Endothelial cell of umbilical vein (primary cell): ENCODE measurements around the gene DYDC2. TPM values are rescaled to one million over a fixed set of nuclear protein-coding genes. Genes with fewer than 3 reads are reported as not detected.

ENCODE experiments used
- BruUV-seq: library from RNA; stranded (reverse); fragments of 400-500 nt; replicated peaks from 2 replicates; lab custom pipeline; 2021; lab: Mats Ljungman, UMichigan
- CTCF ChIA-PET: fragments of 300-600, 350-600 bp; sonication (Branson Sonifier 250); formaldehyde crosslinking; loops from one replicate; lab custom pipeline; 2021; ENCODE audit warnings: antibody characterized with exemption, inconsistent platforms; lab: Charles Lee
- POLR2A ChIA-PET: fragments of 300-600, 350-600 bp; sonication (Branson Sonifier 250); formaldehyde crosslinking; loops from one replicate; lab custom pipeline; 2021; ENCODE audit warnings: antibody characterized with exemption, inconsistent platforms; lab: Charles Lee
- DNase-seq: peaks from one replicate; pipeline ENCODE4 v3.0.0-alpha.2; 2011; ENCODE audit warnings: low read depth, low spot score
- FAIRE-seq: peaks from 2 replicates; lab custom pipeline; 2011; peaks lifted over from hg19 to GRCh38; lab: Jason Lieb, UNC
- H2AFZ ChIP-seq: 2 replicates; pipeline ENCODE4 v1.6.0; 2012; ENCODE audit warnings: low read depth, low read length, control low read depth, inconsistent platforms
- H3K27ac ChIP-seq: 2 replicates; pipeline ENCODE4 v1.5.1; 2011; ENCODE audit warnings: low read depth, mild to moderate bottlenecking, control low read depth, low read length, moderate library complexity; ENCODE audit not compliant: insufficient read depth
- H3K27me3 ChIP-seq, 2 experiments: 2 replicates each; pipeline versions ENCODE4 v1.6.0 to v1.6.1; 2011; ENCODE audit warnings: low read length in 2 of 2, mixed read lengths in 1 of 2; ENCODE audit not compliant: control insufficient read depth in 2 of 2, insufficient read depth in 2 of 2
- H3K36me3 ChIP-seq, 2 experiments: 2 replicates in 1 of 2; 3 replicates in 1 of 2; pipeline ENCODE4 v1.5.1; 2011; ENCODE audit warnings: low read length in 2 of 2, mild to moderate bottlenecking in 1 of 2, moderate library complexity in 1 of 2; ENCODE audit not compliant: control insufficient read depth in 2 of 2, insufficient read depth in 2 of 2; ENCODE audit errors: extremely low read depth in 1 of 2
- H3K4me1 ChIP-seq: 3 replicates; pipeline ENCODE4 v1.5.1; 2011; ENCODE audit warnings: mild to moderate bottlenecking, low read length; ENCODE audit not compliant: control insufficient read depth, insufficient read depth; ENCODE audit errors: extremely low read depth
- H3K4me2 ChIP-seq: 2 replicates; pipeline ENCODE4 v1.6.1; 2011; ENCODE audit warnings: low read length, control low read depth, mixed read lengths; ENCODE audit not compliant: insufficient read depth
- H3K4me3 ChIP-seq, 3 experiments: fragments of 200-600 bp in 1 of 3; sonication (generic), shearing (Covaris generic) in 1 of 3; replicated peaks in 1 of 3; 2 replicates each; pipeline ENCODE4 v1.5.1; 2011 to 2016; ENCODE audit warnings: control low read depth in 3 of 3, low read length in 3 of 3, mild to moderate bottlenecking in 2 of 3, inconsistent platforms in 1 of 3, low read depth in 1 of 3, moderate library complexity in 1 of 3; ENCODE audit not compliant: insufficient read depth in 1 of 3
- H3K79me2 ChIP-seq: 2 replicates; pipeline ENCODE4 v1.6.0; 2012; ENCODE audit warnings: low read length, inconsistent platforms; ENCODE audit not compliant: control insufficient read depth, insufficient read depth
- H3K9ac ChIP-seq: replicated peaks from 2 replicates; pipeline ENCODE3; 2011; ENCODE audit warnings: low read length, control low read depth; ENCODE audit not compliant: insufficient read depth; ENCODE audit errors: extremely low read depth
- H3K9me1 ChIP-seq: replicated peaks from 3 replicates; pipeline ENCODE4 v1.6.0; 2011; ENCODE audit warnings: mild to moderate bottlenecking, low read length; ENCODE audit not compliant: control insufficient read depth, insufficient read depth; ENCODE audit errors: extremely low read depth
- H3K9me3 ChIP-seq: replicated peaks from 2 replicates; pipeline ENCODE4 v1.5.1; 2012; ENCODE audit warnings: low read length, inconsistent platforms; ENCODE audit not compliant: control insufficient read depth, insufficient read depth
- H4K20me1 ChIP-seq: replicated peaks from 2 replicates; pipeline ENCODE3; 2011; ENCODE audit warnings: mild to moderate bottlenecking, low read length; ENCODE audit not compliant: control insufficient read depth, insufficient read depth; ENCODE audit errors: extremely low read depth
- CTCF ChIP-seq, 2 donors: IDR thresholded peaks; 1 replicate in 1 of 2; 2 replicates in 1 of 2; pipeline ENCODE4 v1.5.1; 2011; ENCODE audit warnings: low read length in 2 of 2, mild to moderate bottlenecking in 2 of 2, moderate library complexity in 2 of 2, control low read depth in 1 of 2, inconsistent platforms in 1 of 2, low read depth in 1 of 2; ENCODE audit not compliant: insufficient read depth in 1 of 2; ENCODE audit errors: extremely low read depth in 1 of 2
- EZH2 ChIP-seq: IDR thresholded peaks from 2 replicates; pipeline ENCODE4 v1.6.1; 2012; ENCODE audit warnings: borderline replicate concordance, low read depth, mild to moderate bottlenecking, moderate library complexity, low read length, inconsistent platforms; ENCODE audit not compliant: severe bottlenecking
- FOS ChIP-seq: IDR thresholded peaks from 2 replicates; pipeline ENCODE4 v1.6.1; 2011; ENCODE audit warnings: mild to moderate bottlenecking, low read length, moderate library complexity, borderline replicate concordance; ENCODE audit not compliant: insufficient read depth
- GATA2 ChIP-seq: IDR thresholded peaks from 2 replicates; pipeline ENCODE4 v1.7.0; 2011; ENCODE audit warnings: low read depth, mild to moderate bottlenecking, moderate library complexity, mixed read lengths, low read length; ENCODE audit not compliant: insufficient read length, insufficient read depth
- JUN ChIP-seq: IDR thresholded peaks from 2 replicates; pipeline ENCODE4 v1.6.1; 2011; ENCODE audit warnings: borderline replicate concordance, low read depth; ENCODE audit not compliant: insufficient read length, insufficient read depth
- MAX ChIP-seq: IDR thresholded peaks from 2 replicates; pipeline ENCODE4 v1.6.1; 2011; ENCODE audit not compliant: insufficient read depth, insufficient read length
- MYC ChIP-seq: IDR thresholded peaks from one replicate; pipeline ENCODE4 v1.6.1; 2011; ENCODE audit warnings: mild to moderate bottlenecking, low read depth, low read length
- POLR2A ChIP-seq: IDR thresholded peaks from 2 replicates; pipeline ENCODE4 v1.6.1; 2012; ENCODE audit warnings: low read depth, mild to moderate bottlenecking, control low read depth, low read length
- POLR2AphosphoS5 ChIP-seq: IDR thresholded peaks from 2 replicates; pipeline ENCODE4 v1.6.1; 2012; ENCODE audit warnings: low read depth, mild to moderate bottlenecking, control low read depth, low read length, moderate library complexity; ENCODE audit not compliant: insufficient read depth
- dilution Hi-C: fragments of 300-500 bp; cut with MboI; formaldehyde crosslinking; loops from one replicate; pipeline ENCODE4 v1.15.0; 2019; ENCODE audit warnings: low sequenced_read_pairs; ENCODE audit not compliant: extremely low pct_ligation_motif_present
- intact Hi-C: fragments of 100-400 bp; cut with micrococcal nuclease; formaldehyde crosslinking; loops from one replicate; pipeline ENCODE4 v1.10.0; 2022
- polyA plus RNA-seq, 4 experiments: library from polyadenylated mRNA; depleted of rRNA in 3 of 4; stranded (reverse) in 3 of 4; unstranded in 1 of 4; fragments of >200 nt; gene quantifications; 2 replicates each; pipeline versions ENCODE4 v1.2.1 to v1.2.3, GENCODE V29; 2011 to 2012; ENCODE audit warnings: missing spikeins in 1 of 4
- total RNA-seq: library from RNA; stranded (reverse); gene quantifications from 2 replicates; pipeline ENCODE4 v1.2.3, GENCODE V29; 2021

Gene DYDC2
- total and polyA plus RNA-seq, 2 donors (not counting 3 experiments of a cell fraction or from before 2014, with no cell fraction given): not detected

- ChIA-PET CTCF (interaction anchor here (0.8 to 2.6 kb wide), 8 partner anchors 9 to 199 kb away, joined by 3 to 10 read pairs (median 4); partner anchors contain the start of gene PRXL2A), POLR2A (no interaction called here)
- H2AFZ ChIP-seq: no peak overlapping the region
- FAIRE-seq (no peak), DNase-seq (no peak)
- H3K27ac ChIP-seq: no peak overlapping the region
- no peak for TF ChIP-seq CTCF (IDR thresholded peaks at IDR 0.05; ENCODE audit: extremely low read depth in 1 of 2, insufficient read depth in 1 of 2, low read depth in 1 of 2, low read length in 2 of 2)
- no peak for TF ChIP-seq GATA2
- TF ChIP-seq MYC: no peak
- TF ChIP-seq FOS: no peak
- no peaks in the 10 kb centered on the region for H4K20me1 ChIP-seq
- H3K4me2 ChIP-seq: no peak overlapping the region
- no peaks in the 10 kb centered on the region for H3K79me2 ChIP-seq
- dilution Hi-C loops: no loop called here
- peaks cover 5 to 7% of the 10 kb centered on the region in 2 experiments for H3K27me3 ChIP-seq
- H3K4me3 ChIP-seq: no peak overlapping the region
- intact Hi-C loops: no loop called here
- H3K36me3 ChIP-seq: no peaks in the 10 kb centered on the region
- no peaks in the 10 kb centered on the region for H3K4me1 ChIP-seq
- BruUV-seq: no TSS peak
- H3K9me1 ChIP-seq: no peaks in the 10 kb centered on the region
- H3K9ac ChIP-seq: no peak overlapping the region
- no peaks in the 10 kb centered on the region for H3K9me3 ChIP-seq
Observed at GRCh38 chr10:80397014-80397413, 40.4 kb downstream of the DYDC2 start.

- Histone ChIP-seq H3K9ac (no peak overlapping the region), H3K9me1 (no peaks in the 10 kb centered on the region), H3K27me3 (peaks cover 5 to 7% of the 10 kb centered on the region in 2 experiments), H3K4me3 (no peak overlapping the region), H3K4me2 (no peak overlapping the region), H3K79me2 (no peaks in the 10 kb centered on the region), H3K4me1 (no peaks in the 10 kb centered on the region), H3K36me3 (no peaks in the 10 kb centered on the region), H2AFZ (peak overlapping the region; percentile 40), H3K27ac (no peak overlapping the region), H4K20me1 (no peaks in the 10 kb centered on the region), H3K9me3 (no peaks in the 10 kb centered on the region)
- TF ChIP-seq MYC (no peak), JUN (no peak), POLR2AphosphoS5 (no peak), GATA2 (no peak), POLR2A (no peak), FOS (no peak), CTCF (IDR thresholded peaks at IDR 0.05; ENCODE audit: extremely low read depth in 1 of 2, insufficient read depth in 1 of 2, low read depth in 1 of 2, low read length in 2 of 2) (no peak), MAX (no peak), EZH2 (no peak)
- dilution Hi-C loops (no loop called here), intact Hi-C loops (no loop called here)
- FAIRE-seq (no peak), DNase-seq (no peak)
- POLR2A ChIA-PET: no interaction called here
- CTCF ChIA-PET: no interaction called here
- BruUV-seq: no TSS peak
Observed at GRCh38 chr10:80400136-80400804, 43.7 kb downstream of the DYDC2 start.
